ENCODE measurements around the gene NUMBL. TPM values are rescaled to one million over a fixed set of nuclear protein-coding genes. Genes with fewer than 3 reads are reported as not detected.
"Not testable (repeated sequence)": the region's sequence is repeated elsewhere in the genome, so short reads cannot be mapped to it uniquely, and the experiment has no call there.

The NUMBL gene
- total and polyA plus RNA-seq, 9 of the 15 experiments (the other 6 are each of a cell fraction or from before 2014, with no cell fraction given): 0.39 to 38.6 (median 6.6) TPM

DNA sequence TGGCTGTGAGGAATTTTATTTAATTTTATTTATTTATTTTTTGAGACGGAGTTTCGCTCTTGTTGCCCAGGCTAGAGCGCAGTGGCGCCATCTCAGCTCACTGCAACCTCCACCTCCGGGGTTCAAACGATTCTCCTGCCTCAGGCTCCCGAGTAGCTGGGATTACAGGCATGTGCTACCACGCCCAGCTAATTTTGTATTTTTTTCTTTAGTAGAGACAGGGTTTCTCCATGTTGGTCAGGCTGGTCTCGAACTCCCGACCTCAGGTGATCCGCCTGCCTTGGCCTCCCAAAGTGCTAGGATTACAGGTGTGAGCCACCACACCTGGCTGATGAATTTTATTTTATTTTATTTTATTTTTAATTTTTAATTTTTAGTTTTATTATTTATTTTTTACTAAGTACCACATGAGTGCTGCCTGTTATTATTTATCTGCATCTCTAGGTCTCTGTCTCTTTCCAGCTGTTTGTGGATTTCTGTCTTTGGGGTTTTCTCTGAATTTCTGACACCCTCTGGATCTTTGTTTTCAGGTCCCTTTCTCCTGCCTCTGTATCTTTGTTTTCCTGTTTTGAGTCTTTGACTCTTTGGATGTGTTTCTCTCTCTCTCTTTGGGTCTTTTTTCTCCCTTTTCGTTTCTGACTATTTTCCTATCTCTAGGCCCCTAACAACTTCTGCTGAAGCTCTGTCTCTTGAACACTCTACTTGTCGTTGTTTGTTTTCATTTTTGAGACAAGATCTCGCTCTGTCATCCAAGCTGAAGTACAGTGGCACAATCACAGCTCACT is 65.9 kb downstream of the NUMBL start:
- Histone ChIP-seq H3K27ac (ENCODE audit: extremely low read depth, low read depth, low read length) (peak overlapping the region; percentile 43; the same call in 2 of the 3 replicates), H3K36me3 (ENCODE audit: control insufficient read depth, insufficient read depth, low read length) (peaks cover 67% of the 10 kb centered on the region; the same call in 2 of the 3 replicates), H3K4me1 (replicated peaks in 1 of 2; ENCODE audit: control insufficient read depth in 2 of 2, insufficient read depth in 2 of 2, low read length in 2 of 2) (peaks cover 31 to 56% of the 10 kb centered on the region in 2 experiments), H3K4me2 (ENCODE audit: insufficient read depth, low read length) (0 out of 2 replicates have a peak overlapping the region, but pooled peaks have one; percentile 72)
- ChIA-PET POLR2A (interaction anchor here (0.8 to 2.6 kb wide), 5 partner anchors 10 to 160 kb away, joined by 3 to 7 read pairs (median 5); no protein-coding TSS in a partner anchor), CTCF (ENCODE audit: low intra/inter-chr PET ratio) (interaction anchor here (0.5 kb wide), 1 partner anchor 638 kb away, joined by 4 read pairs; no protein-coding TSS in a partner anchor)
- TF ChIP-seq ZBTB33 (CRISPR knock-in tag; IDR thresholded peaks at IDR 0.05) (peak; percentile 38; the same call in 1 of the 2 replicates), ARHGAP35 (IDR thresholded peaks at IDR 0.05; ENCODE audit: partially characterized antibody) (peak; percentile 75), ZNF512 (tag; IDR thresholded peaks at IDR 0.05) (peak; percentile 76), DPF2 (IDR thresholded peaks at IDR 0.05) (peak; percentile 15; the same call in 1 of the 2 replicates), NBN (IDR thresholded peaks at IDR 0.05; ENCODE audit: low read depth) (0 out of 2 replicates have a peak, but pooled peaks have one; percentile 20), ARID1B (IDR thresholded peaks at IDR 0.05) (peak; percentile 37), FOXK2 (conservative IDR thresholded peaks at IDR 0.05 in 1 of 2, IDR thresholded peaks at IDR 0.05 in 1 of 2; ENCODE audit: low read depth in 2 of 2) (peak in 1 of 2 experiments; percentile 27; a peak in 2 of 4 replicates), NFE2 (IDR thresholded peaks at IDR 0.05; ENCODE audit: low read depth) (peak; percentile 66; the same call in 1 of the 2 replicates), LEF1 (IDR thresholded peaks at IDR 0.05) (peak; percentile 17; the same call in 1 of the 2 replicates), BCOR (IDR thresholded peaks at IDR 0.05) (peak; percentile 28; the same call in 1 of the 2 replicates), SMARCA4 (IDR thresholded peaks at IDR 0.05) (0 out of 2 replicates have a peak, but pooled peaks have one; percentile 27)
- TF ChIP-seq, protein P1, sequence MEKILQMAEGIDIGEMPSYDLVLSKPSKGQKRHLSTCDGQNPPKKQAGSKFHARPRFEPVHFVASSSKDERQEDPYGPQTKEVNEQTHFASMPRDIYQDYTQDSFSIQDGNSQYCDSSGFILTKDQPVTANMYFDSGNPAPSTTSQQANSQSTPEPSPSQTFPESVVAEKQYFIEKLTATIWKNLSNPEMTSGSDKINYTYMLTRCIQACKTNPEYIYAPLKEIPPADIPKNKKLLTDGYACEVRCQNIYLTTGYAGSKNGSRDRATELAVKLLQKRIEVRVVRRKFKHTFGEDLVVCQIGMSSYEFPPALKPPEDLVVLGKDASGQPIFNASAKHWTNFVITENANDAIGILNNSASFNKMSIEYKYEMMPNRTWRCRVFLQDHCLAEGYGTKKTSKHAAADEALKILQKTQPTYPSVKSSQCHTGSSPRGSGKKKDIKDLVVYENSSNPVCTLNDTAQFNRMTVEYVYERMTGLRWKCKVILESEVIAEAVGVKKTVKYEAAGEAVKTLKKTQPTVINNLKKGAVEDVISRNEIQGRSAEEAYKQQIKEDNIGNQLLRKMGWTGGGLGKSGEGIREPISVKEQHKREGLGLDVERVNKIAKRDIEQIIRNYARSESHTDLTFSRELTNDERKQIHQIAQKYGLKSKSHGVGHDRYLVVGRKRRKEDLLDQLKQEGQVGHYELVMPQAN (IDR thresholded peaks at IDR 0.05; ENCODE audit: borderline replicate concordance): peak; percentile 32; the same call in 1 of the 2 replicates
- BruUV-seq (replicated peaks); H3K79me2 ChIP-seq (ENCODE audit: control insufficient read depth, insufficient read depth, low read length); H3K9ac ChIP-seq (ENCODE audit: insufficient read depth in 1 of 2, low read depth in 2 of 2, low read length in 2 of 2); intact Hi-C loops (cut with micrococcal nuclease); H4K20me1 ChIP-seq (replicated peaks; ENCODE audit: control insufficient read depth, insufficient read depth, low read length); H2AFZ ChIP-seq (ENCODE audit: low read depth, low read length); H3K9me3 ChIP-seq (replicated peaks; ENCODE audit: control insufficient read depth, insufficient read depth, low read depth, low read length); H3K4me3 ChIP-seq; DNase-seq (ENCODE audit: extremely low read depth in 1 of 4, low spot score in 3 of 4); in situ Hi-C loops (cut with MboI); H3K27me3 ChIP-seq (ENCODE audit: control insufficient read depth in 2 of 2, insufficient read depth in 2 of 2, low read length in 2 of 2); H3K9me1 ChIP-seq (ENCODE audit: control insufficient read depth, insufficient read depth, low read length); ATAC-seq: not testable (repeated sequence)
- 55% methylated on average over 14 of the region's 14 CpGs for WGBS (ENCODE audit: insufficient coverage, low coverage, missing lambda C conversion rate)
- FAIRE-seq: peak; percentile 42

Measured in K562 (cell line).